Smooth muscle cell (in vitro differentiated cells): ENCODE results near the gene PRIMA1. TPM values are rescaled to one million over a fixed set of nuclear protein-coding genes. Genes with fewer than 3 reads are reported as not detected.

Source experiments
- DNase-seq: peaks from one replicate; lab custom pipeline; 2025; ENCODE audit not compliant: unreplicated experiment; lab: John Stamatoyannopoulos, UW
- H2AFZ ChIP-seq: fragments of 200-600 bp; sonication (generic); 2 replicates; pipeline ENCODE4 v1.6.0; 2016; ENCODE audit warnings: antibody characterized with exemption, low read depth, mild to moderate bottlenecking
- H3F3A ChIP-seq: fragments of 200-600 bp; sonication (generic); 2 replicates; pipeline ENCODE4 v1.6.0; 2017; ENCODE audit warnings: antibody characterized with exemption, low read depth
- H3K27ac ChIP-seq: fragments of 200-600 bp; sonication (generic); 2 replicates; pipeline ENCODE4 v1.5.1; 2016; ENCODE audit warnings: low read depth, mild to moderate bottlenecking
- H3K27me3 ChIP-seq: fragments of 200-600 bp; sonication (generic); 2 replicates; pipeline ENCODE4 v1.6.1; 2016; ENCODE audit warnings: low read depth, mild to moderate bottlenecking
- H3K36me3 ChIP-seq: fragments of 200-600 bp; sonication (generic); 2 replicates; pipeline ENCODE4 v1.5.1; 2016; ENCODE audit warnings: low read depth
- H3K4me1 ChIP-seq: fragments of 200-600 bp; sonication (generic); 2 replicates; pipeline ENCODE4 v1.5.1; 2016; ENCODE audit warnings: low read depth
- H3K4me2 ChIP-seq: fragments of 200-600 bp; sonication (generic); 2 replicates; pipeline ENCODE4 v1.6.0; 2016; ENCODE audit warnings: mild to moderate bottlenecking
- H3K4me3 ChIP-seq: fragments of 200-600 bp; sonication (generic); 2 replicates; pipeline ENCODE4 v1.5.1; 2016; ENCODE audit warnings: mild to moderate bottlenecking
- H3K79me2 ChIP-seq: fragments of 200-600 bp; sonication (generic); 2 replicates; pipeline ENCODE4 v1.6.0; 2016; ENCODE audit warnings: low read depth, mild to moderate bottlenecking
- H3K9ac ChIP-seq: fragments of 200-600 bp; sonication (generic); 2 replicates; pipeline ENCODE4 v1.6.0; 2016; ENCODE audit warnings: low read depth
- H3K9me3 ChIP-seq: fragments of 200-600 bp; sonication (generic); replicated peaks from 2 replicates; pipeline ENCODE4 v1.5.1; 2016; ENCODE audit warnings: low read depth
- H4K20me1 ChIP-seq: fragments of 200-600 bp; sonication (generic); 2 replicates; pipeline ENCODE4 v1.6.0; 2016; ENCODE audit warnings: low read depth
- CTCF ChIP-seq: fragments of 200-600 bp; sonication (generic); IDR thresholded peaks from 2 replicates; pipeline ENCODE4 v1.5.1; 2017; ENCODE audit warnings: borderline replicate concordance, mild to moderate bottlenecking, antibody characterized with exemption; ENCODE audit not compliant: insufficient read depth, poor library complexity, severe bottlenecking
- WGBS: methylation state at CpG from one replicate; pipeline ENCODE4 v1.1.7; 2016; ENCODE audit warnings: low lambda C conversion rate; 5-methylcytosine and 5-hydroxymethylcytosine counted together
- polyA plus RNA-seq: library from polyadenylated mRNA; unstranded; fragments of >200 nt; fragmentation: Nextera tagmentation; extraction: Ambion mirVana; gene quantifications from 2 replicates; pipeline ENCODE4 v1.2.1, GENCODE V29; 2016
- total RNA-seq: library from RNA; depleted of rRNA; stranded (reverse); fragments of >200 nt; gene quantifications from 2 replicates; pipeline ENCODE4 v1.2.3, GENCODE V29; 2014

Gene PRIMA1
- total and polyA plus RNA-seq, 2 experiments from 2014 or later = not detected

GRCh38 chr14:93751946-93752655 lies 36.2 kb downstream of the PRIMA1 start:
- TF ChIP-seq CTCF = no peak
- no peaks in the 10 kb centered on the region for H3K27me3 ChIP-seq
- H3K36me3 ChIP-seq = no peaks in the 10 kb centered on the region
- no peaks in the 10 kb centered on the region for H4K20me1 ChIP-seq
- no peak overlapping the region for H3K27ac ChIP-seq
- no peaks in the 10 kb centered on the region for H3F3A ChIP-seq
- H3K4me3 ChIP-seq = no peak overlapping the region
- no peaks in the 10 kb centered on the region for H3K79me2 ChIP-seq
- H3K9ac ChIP-seq = no peak overlapping the region
- no peak overlapping the region for H2AFZ ChIP-seq
- no peaks in the 10 kb centered on the region for H3K9me3 ChIP-seq
- no peak overlapping the region for H3K4me2 ChIP-seq
- WGBS = 86% methylated on average over 19 of the region's 19 CpGs
- H3K4me1 ChIP-seq = peaks cover 14% of the 10 kb centered on the region
- DNase-seq = no peak

- no peak for DNase-seq
- H3K36me3 ChIP-seq = no peaks in the 10 kb centered on the region
- no peak overlapping the region for H3K4me3 ChIP-seq
- H3K9me3 ChIP-seq = no peaks in the 10 kb centered on the region
- H2AFZ ChIP-seq = no peak overlapping the region
- no peak overlapping the region for H3K4me2 ChIP-seq
- no peak overlapping the region for H3K27ac ChIP-seq
- no peak for TF ChIP-seq CTCF
- H3K27me3 ChIP-seq = no peaks in the 10 kb centered on the region
- H4K20me1 ChIP-seq = no peaks in the 10 kb centered on the region
- H3K9ac ChIP-seq = no peak overlapping the region
- peaks cover 33% of the 10 kb centered on the region for H3K4me1 ChIP-seq
- H3F3A ChIP-seq = no peaks in the 10 kb centered on the region
- H3K79me2 ChIP-seq = no peaks in the 10 kb centered on the region
- WGBS = 93% methylated on average over 8 of the region's 8 CpGs
These were observed 39.2 kb downstream of the PRIMA1 start for GRCh38 chr14:93749076-93749420.

- no peak overlapping the region for H2AFZ ChIP-seq
- H3K36me3 ChIP-seq = no peaks in the 10 kb centered on the region
- H3K27ac ChIP-seq = no peak overlapping the region
- no peak for DNase-seq
- no peak overlapping the region for H3K4me3 ChIP-seq
- no peak overlapping the region for H3K4me2 ChIP-seq
- peaks cover 33% of the 10 kb centered on the region for H3K4me1 ChIP-seq
- no peak for TF ChIP-seq CTCF
- H4K20me1 ChIP-seq = no peaks in the 10 kb centered on the region
- no peaks in the 10 kb centered on the region for H3K79me2 ChIP-seq
- H3K9ac ChIP-seq = no peak overlapping the region
- H3F3A ChIP-seq = no peaks in the 10 kb centered on the region
- H3K9me3 ChIP-seq = no peaks in the 10 kb centered on the region
- no peaks in the 10 kb centered on the region for H3K27me3 ChIP-seq
- 77% methylated on average over 25 of the region's 25 CpGs for WGBS
These were observed 39.8 kb downstream of the PRIMA1 start for GRCh38 chr14:93748208-93749075.
